DND-41 (cell line): ENCODE data around the gene SLIT1.
"Not testable (repeated sequence)": the region's sequence is repeated elsewhere in the genome, so short reads cannot be mapped to it uniquely, and the experiment has no call there.

Experiments used
- ATAC-seq: fragments of 200-7000 bp; cut with Tn5 transposase; 3 replicates; pipeline ENCODE4 v1.9.1; 2021; ENCODE audit warnings: low read depth; ENCODE audit not compliant: insufficient read depth
- DNase-seq: peaks from one replicate; pipeline ENCODE4 v3.0.0-alpha.2; 2020
- H2AFZ ChIP-seq: 2 replicates; pipeline ENCODE4 v1.6.0; 2012; ENCODE audit warnings: low read depth, low read length
- H3K27ac ChIP-seq: 2 replicates; pipeline ENCODE4 v1.5.1; 2012; ENCODE audit warnings: low read length, inconsistent platforms
- H3K27me3 ChIP-seq: fragments of 200-600 bp; sonication (generic); 2 replicates; pipeline ENCODE4 v1.6.0; 2012; ENCODE audit warnings: low read length, mild to moderate bottlenecking, inconsistent platforms; ENCODE audit not compliant: insufficient read depth, poor library complexity
- H3K36me3 ChIP-seq: 2 replicates; pipeline ENCODE4 v1.5.1; 2012; ENCODE audit warnings: low read length, inconsistent platforms; ENCODE audit not compliant: insufficient read depth
- H3K4me1 ChIP-seq: 2 replicates; pipeline ENCODE4 v1.5.1; 2012; ENCODE audit warnings: mild to moderate bottlenecking, low read length; ENCODE audit not compliant: insufficient read depth
- H3K4me2 ChIP-seq: 2 replicates; pipeline ENCODE4 v1.6.0; 2012; ENCODE audit warnings: mild to moderate bottlenecking, moderate library complexity, low read length, inconsistent platforms; ENCODE audit not compliant: insufficient read depth
- H3K4me3 ChIP-seq, 2 experiments: fragments of 200-600 bp in 1 of 2; shearing (Covaris generic) in 1 of 2; 2 replicates each; pipeline ENCODE4 v1.5.1; 2012 to 2016; ENCODE audit warnings: inconsistent platforms in 2 of 2, low read length in 2 of 2, mild to moderate bottlenecking in 2 of 2, low read depth in 1 of 2, moderate library complexity in 1 of 2
- H3K79me2 ChIP-seq: 2 replicates; pipeline ENCODE4 v1.6.0; 2012; ENCODE audit warnings: low read length, inconsistent platforms; ENCODE audit not compliant: insufficient read depth
- H3K9ac ChIP-seq: 2 replicates; pipeline ENCODE4 v1.6.0; 2012; ENCODE audit warnings: low read depth, mild to moderate bottlenecking, inconsistent platforms, low read length, moderate library complexity
- H3K9me3 ChIP-seq: 2 replicates; pipeline ENCODE4 v1.5.1; 2012; ENCODE audit warnings: low read length, moderate library complexity, mild to moderate bottlenecking, inconsistent platforms; ENCODE audit not compliant: insufficient read depth, severe bottlenecking
- H4K20me1 ChIP-seq: 2 replicates; pipeline ENCODE4 v1.6.0; 2012; ENCODE audit warnings: low read length; ENCODE audit not compliant: insufficient read depth
- CTCF ChIP-seq: IDR thresholded peaks from 2 replicates; pipeline ENCODE4 v1.5.1; 2012; ENCODE audit warnings: borderline replicate concordance, low read length, moderate library complexity, mild to moderate bottlenecking; ENCODE audit not compliant: poor library complexity, severe bottlenecking; ENCODE audit errors: extremely low read depth
- EZH2 ChIP-seq: IDR thresholded peaks from 3 replicates; pipeline ENCODE4 v1.6.1; 2012; ENCODE audit warnings: borderline replicate concordance, low read depth, mild to moderate bottlenecking, moderate library complexity, low read length, inconsistent platforms; ENCODE audit not compliant: severe bottlenecking

Gene SLIT1

GRCh38 chr10:97086530-97086929, 99.2 kb downstream of the SLIT1 start:
- H2AFZ ChIP-seq, result no peak overlapping the region
- peaks cover 2% of the 10 kb centered on the region for H3K27me3 ChIP-seq
- no peak overlapping the region for H3K4me3 ChIP-seq
- DNase-seq (no peak), ATAC-seq (no peak)
- H3K4me1 ChIP-seq, result no peaks in the 10 kb centered on the region
- H4K20me1 ChIP-seq, result peaks cover 15% of the 10 kb centered on the region
- no peaks in the 10 kb centered on the region for H3K36me3 ChIP-seq
- no peak overlapping the region for H3K27ac ChIP-seq
- H3K4me2 ChIP-seq, result no peak overlapping the region
- TF ChIP-seq EZH2, result no peak
- TF ChIP-seq CTCF, result no peak
- H3K79me2 ChIP-seq, result no peaks in the 10 kb centered on the region
- H3K9ac ChIP-seq, result no peak overlapping the region
- no peaks in the 10 kb centered on the region for H3K9me3 ChIP-seq

DNA sequence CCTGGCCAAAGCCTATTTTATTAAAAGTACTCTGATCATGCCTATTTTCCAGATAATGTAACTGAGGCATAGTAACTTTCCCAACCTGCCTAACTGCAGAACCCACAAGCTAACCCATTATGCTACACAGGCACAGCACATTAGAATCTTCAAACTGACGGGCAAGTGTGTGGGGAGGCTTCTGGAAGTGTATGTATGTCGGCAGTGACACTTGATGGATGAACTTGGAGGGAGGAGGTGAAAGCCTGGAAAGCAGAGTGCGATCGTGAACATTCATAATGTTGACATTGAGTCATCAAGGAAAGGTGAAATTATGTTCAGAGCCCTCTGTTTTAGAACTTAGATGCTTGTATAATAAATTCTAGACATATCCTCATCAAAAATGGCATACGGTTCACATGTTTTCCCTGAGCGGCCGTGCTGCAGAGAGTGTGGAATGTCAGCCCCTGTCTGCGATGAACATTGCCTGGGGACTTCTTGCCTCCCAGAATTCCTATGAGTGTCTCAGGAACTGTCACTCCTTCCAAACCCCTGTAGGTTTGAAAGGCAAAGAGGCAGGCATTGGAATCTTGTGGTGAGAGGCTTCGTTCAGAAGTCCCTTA, 102.4 kb downstream of the SLIT1 start:
- DNase-seq, result no peak

GRCh38 chr10:97082575-97082974, 103.2 kb downstream of the SLIT1 start:
- ATAC-seq, H2AFZ ChIP-seq, H3K9ac ChIP-seq, H3K27me3 ChIP-seq, H3K36me3 ChIP-seq, H3K4me3 ChIP-seq, H3K79me2 ChIP-seq, H3K4me1 ChIP-seq, H3K4me2 ChIP-seq, H3K27ac ChIP-seq, H3K9me3 ChIP-seq, DNase-seq: not testable (repeated sequence)
- H4K20me1 ChIP-seq, result peaks cover 20% of the 10 kb centered on the region

More for the DNA sequence above, 102.4 kb downstream of the SLIT1 start:
- Histone ChIP-seq H3K27me3 (peaks cover 3% of the 10 kb centered on the region), H3K9ac (no peak overlapping the region), H4K20me1 (peaks cover 17% of the 10 kb centered on the region), H3K79me2 (no peaks in the 10 kb centered on the region), H3K27ac (no peak overlapping the region), H3K4me3 (no peak overlapping the region), H3K9me3 (no peaks in the 10 kb centered on the region), H2AFZ (no peak overlapping the region), H3K4me1 (no peaks in the 10 kb centered on the region), H3K4me2 (no peak overlapping the region), H3K36me3 (no peaks in the 10 kb centered on the region)
- no peak for ATAC-seq
- TF ChIP-seq EZH2 (no peak), CTCF (no peak)

DNA sequence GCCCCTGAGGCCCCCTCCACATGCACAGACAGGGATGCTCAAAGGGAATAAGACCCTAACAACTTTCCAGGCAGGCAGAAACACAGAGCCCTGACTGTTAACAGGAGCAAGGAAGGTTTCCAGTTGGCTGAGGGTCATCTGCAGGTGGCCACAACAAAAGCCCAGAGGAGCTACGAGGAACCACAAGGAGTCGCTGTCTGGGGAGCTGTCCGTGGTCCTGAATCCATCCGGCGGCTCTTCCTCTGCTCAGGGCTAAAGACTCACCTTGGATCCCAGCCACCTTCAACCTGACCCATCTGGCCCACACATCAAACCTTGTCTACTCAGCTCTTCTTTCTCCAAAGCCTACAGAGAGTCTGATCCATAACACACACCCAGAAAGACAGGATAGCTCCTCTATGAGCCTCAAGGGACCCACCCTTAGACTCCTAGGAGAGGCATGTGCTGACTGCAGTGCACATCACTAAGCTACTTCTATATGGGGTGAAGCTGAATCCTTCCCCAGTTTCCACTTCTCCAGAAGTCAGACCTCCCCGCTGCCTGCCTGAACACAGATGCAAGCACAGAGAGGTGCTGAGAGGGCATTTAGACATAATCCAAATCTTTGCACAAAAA, 104.0 kb downstream of the SLIT1 start:
- H3K4me1 ChIP-seq, result no peaks in the 10 kb centered on the region
- peak; percentile 84 for ATAC-seq
- DNase-seq, result peak; percentile 70
- no peak overlapping the region for H3K4me2 ChIP-seq
- TF ChIP-seq CTCF (peak; percentile 81), EZH2 (no peak)
- H3K9ac ChIP-seq, result no peak overlapping the region
- peaks cover 3% of the 10 kb centered on the region for H3K27me3 ChIP-seq
- H3K4me3 ChIP-seq, result no peak overlapping the region
- no peaks in the 10 kb centered on the region for H3K9me3 ChIP-seq
- no peak overlapping the region for H3K27ac ChIP-seq
- no peak overlapping the region for H2AFZ ChIP-seq
- no peaks in the 10 kb centered on the region for H3K36me3 ChIP-seq
- no peaks in the 10 kb centered on the region for H3K79me2 ChIP-seq
- peaks cover 20% of the 10 kb centered on the region for H4K20me1 ChIP-seq
